ENCODE data around the gene SNAPC3. TPM values are rescaled to one million over a fixed set of nuclear protein-coding genes. Genes with fewer than 3 reads are reported as not detected.

The SNAPC3 gene
- total RNA-seq, 2 donors from 2014 or later = 24.2 to 61.9 TPM

- TF ChIP-seq CTCF (IDR thresholded peaks at IDR 0.05) (no peak), POLR2A (IDR thresholded peaks at IDR 0.05) (no peak), POLR2AphosphoS5 (IDR thresholded peaks at IDR 0.05) (no peak)
- Histone ChIP-seq H3K9me3 (no peaks in the 10 kb centered on the region), H3K36me3 (peaks cover 6 to 8% of the 10 kb centered on the region in 2 donors), H3K27me3 (replicated peaks; ENCODE audit: insufficient read depth) (no peaks in the 10 kb centered on the region), H3K4me3 (no peak overlapping the region), H3K4me1 (replicated peaks) (no peaks in the 10 kb centered on the region), H3K27ac (no peak overlapping the region)
- no peak for DNase-seq (ENCODE audit: low spot score)
- intact Hi-C loops (cut with DNase I) = no loop called here
- WGBS = 81% methylated on average over 3 of the region's 3 CpGs
Observed at GRCh38 chr9:15444141-15444540, 21.5 kb downstream of the SNAPC3 start.

DNA sequence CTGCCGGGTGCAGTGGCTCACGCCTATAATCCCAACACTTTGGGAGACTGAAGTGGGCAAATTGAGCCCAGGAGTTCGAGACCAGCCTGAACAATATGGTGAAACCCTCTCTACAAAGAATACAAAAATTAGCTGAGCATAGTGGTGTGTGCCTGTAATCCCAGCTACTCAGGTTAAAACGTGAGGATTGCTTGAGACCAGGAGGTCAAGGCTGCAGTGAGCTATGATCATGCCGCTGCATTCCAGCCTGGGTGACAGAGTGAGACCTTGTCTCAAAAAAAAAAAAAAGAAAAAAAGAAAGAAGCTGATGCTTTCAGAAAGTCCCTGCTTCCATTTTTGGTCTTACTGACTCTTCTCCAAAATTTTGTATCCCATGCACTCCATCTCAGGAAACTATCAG lies 31.3 kb downstream of the SNAPC3 start:
- Histone ChIP-seq H3K36me3 (no peaks in the 10 kb centered on the region), H3K4me3 (no peak overlapping the region), H3K27me3 (replicated peaks; ENCODE audit: insufficient read depth) (no peaks in the 10 kb centered on the region), H3K4me1 (replicated peaks) (no peaks in the 10 kb centered on the region), H3K9me3 (no peaks in the 10 kb centered on the region), H3K27ac (no peak overlapping the region)
- no peak for DNase-seq (ENCODE audit: low spot score)
- intact Hi-C loops (cut with DNase I) = no loop called here
- WGBS = 94% methylated on average over 5 of the region's 5 CpGs
- TF ChIP-seq CTCF (IDR thresholded peaks at IDR 0.05) = no peak
- no peak for TF ChIP-seq POLR2A (IDR thresholded peaks at IDR 0.05)
- no peak for TF ChIP-seq POLR2AphosphoS5 (IDR thresholded peaks at IDR 0.05)

GRCh38 chr9:15461056-15461455 lies 38.4 kb downstream of the SNAPC3 start:
- Histone ChIP-seq H3K4me1 (replicated peaks) (no peaks in the 10 kb centered on the region), H3K27ac (no peak overlapping the region), H3K9me3 (no peaks in the 10 kb centered on the region), H3K36me3 (no peaks in the 10 kb centered on the region), H3K4me3 (no peak overlapping the region), H3K27me3 (replicated peaks; ENCODE audit: insufficient read depth) (no peaks in the 10 kb centered on the region)
- TF ChIP-seq POLR2A (IDR thresholded peaks at IDR 0.05) (no peak), POLR2AphosphoS5 (IDR thresholded peaks at IDR 0.05) (no peak), CTCF (IDR thresholded peaks at IDR 0.05) (no peak)
- intact Hi-C loops (cut with DNase I) = loop anchor here (10.0 kb wide), 1 partner anchor 1086 kb away; no protein-coding TSS in a partner anchor
- DNase-seq (ENCODE audit: low spot score) = no peak
- WGBS = 96% methylated on average over 8 of the region's 8 CpGs

- H3K4me1 ChIP-seq (replicated peaks) = no peaks in the 10 kb centered on the region
- WGBS = 59% methylated on average over 2 of the region's 2 CpGs
- H3K36me3 ChIP-seq = no peaks in the 10 kb centered on the region
- H3K4me3 ChIP-seq = no peak overlapping the region
- DNase-seq (ENCODE audit: low spot score) = no peak
- no peak for TF ChIP-seq CTCF (IDR thresholded peaks at IDR 0.05)
- no peak for TF ChIP-seq POLR2A (IDR thresholded peaks at IDR 0.05)
- no peak for TF ChIP-seq POLR2AphosphoS5 (IDR thresholded peaks at IDR 0.05)
- no peaks in the 10 kb centered on the region for H3K27me3 ChIP-seq (replicated peaks; ENCODE audit: insufficient read depth)
- no peak overlapping the region for H3K27ac ChIP-seq
- intact Hi-C loops (cut with DNase I) = loop anchor here (10.0 kb wide), 1 partner anchor 1087 kb away; no protein-coding TSS in a partner anchor
- no peaks in the 10 kb centered on the region for H3K9me3 ChIP-seq
Observed at GRCh38 chr9:15461601-15462000, 38.9 kb downstream of the SNAPC3 start.

DNA sequence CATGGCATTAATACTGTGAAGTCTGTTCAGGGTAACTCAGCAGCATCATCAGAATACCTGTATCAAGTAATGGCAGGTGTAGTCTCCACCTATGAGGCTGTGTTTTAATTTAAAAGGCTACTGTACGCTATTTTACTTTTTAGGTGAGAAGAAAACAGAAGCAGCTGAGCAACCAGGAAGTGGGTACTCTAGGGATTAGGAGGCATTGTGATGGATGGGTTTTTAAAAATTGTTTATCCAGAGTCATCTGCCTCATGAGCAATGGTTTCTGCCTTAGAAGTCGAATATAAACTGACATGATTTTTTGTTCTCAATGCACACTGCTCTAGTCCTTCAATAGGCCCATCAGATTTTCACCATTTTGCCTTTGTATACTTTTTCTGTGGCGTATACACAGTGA lies 45.5 kb downstream of the SNAPC3 start:
- DNase-seq (ENCODE audit: low spot score) = no peak
- H3K9me3 ChIP-seq = no peaks in the 10 kb centered on the region
- 90% methylated on average over 3 of the region's 3 CpGs for WGBS
- H3K4me1 ChIP-seq (replicated peaks) = no peaks in the 10 kb centered on the region
- no peak overlapping the region for H3K4me3 ChIP-seq
- no peaks in the 10 kb centered on the region for H3K36me3 ChIP-seq
- no peak overlapping the region for H3K27ac ChIP-seq
- no peaks in the 10 kb centered on the region for H3K27me3 ChIP-seq (replicated peaks; ENCODE audit: insufficient read depth)
- TF ChIP-seq POLR2AphosphoS5 (IDR thresholded peaks at IDR 0.05) (no peak), CTCF (IDR thresholded peaks at IDR 0.05) (no peak), POLR2A (IDR thresholded peaks at IDR 0.05) (no peak)
- intact Hi-C loops (cut with DNase I) = loop anchor here (10.0 kb wide), 1 partner anchor 1093 kb away; no protein-coding TSS in a partner anchor
